HepG2 (cell line): ENCODE data around the gene NFATC4. TPM values are rescaled to one million over a fixed set of nuclear protein-coding genes. Genes with fewer than 3 reads are reported as not detected.

Experiments used
- AKAP8 ChIP-seq: sonication (generic); formaldehyde crosslinking; IDR thresholded peaks from 2 replicates; pipeline ENCODE4 v1.5.1; 2020; ENCODE audit warnings: mild to moderate bottlenecking, missing genetic modification reagents
- CC2D1A ChIP-seq: sonication (generic); formaldehyde crosslinking; IDR thresholded peaks from 2 replicates; pipeline ENCODE4 v1.8.1; 2023; ENCODE audit warnings: mild to moderate bottlenecking, missing genetic modification reagents
- DR1 ChIP-seq: sonication (generic); formaldehyde crosslinking; IDR thresholded peaks from 2 replicates; pipeline ENCODE4 v1.8.0; 2021; ENCODE audit warnings: mild to moderate bottlenecking, missing genetic modification reagents, inconsistent platforms
- E2F2 ChIP-seq: sonication (generic); formaldehyde crosslinking; IDR thresholded peaks from 2 replicates; pipeline ENCODE4 v1.4.0; 2020; ENCODE audit warnings: missing genetic modification reagents, borderline replicate concordance
- GPBP1L1 ChIP-seq: sonication (generic); formaldehyde crosslinking; IDR thresholded peaks from 2 replicates; pipeline ENCODE4 v1.5.0; 2020; ENCODE audit warnings: mild to moderate bottlenecking, missing genetic modification reagents
- HOMEZ ChIP-seq: IDR thresholded peaks from 2 replicates; pipeline ENCODE4 v1.6.1; 2016; ENCODE audit warnings: low read depth
- IRF9 ChIP-seq: sonication (generic); formaldehyde crosslinking; IDR thresholded peaks from 2 replicates; pipeline ENCODE4 v1.8.0; 2022; ENCODE audit warnings: missing genetic modification reagents, mild to moderate bottlenecking, borderline replicate concordance
- KLF6 ChIP-seq: IDR thresholded peaks from 2 replicates; pipeline ENCODE4 v1.8.0; 2016; ENCODE audit warnings: missing biosample characterization, missing genetic modification reagents
- ONECUT2 ChIP-seq: sonication (generic); formaldehyde crosslinking; IDR thresholded peaks from 2 replicates; pipeline ENCODE4 v1.4.0; 2020; ENCODE audit warnings: missing genetic modification reagents
- PPARG ChIP-seq: conservative IDR thresholded peaks from 2 replicates; pipeline ENCODE4 v1.6.1; 2016; ENCODE audit warnings: missing biosample characterization, missing genetic modification reagents
- SP140L ChIP-seq: sonication (generic); formaldehyde crosslinking; IDR thresholded peaks from 2 replicates; pipeline ENCODE4 v1.4.0; 2020; ENCODE audit warnings: missing genetic modification reagents, borderline replicate concordance
- TMF1 ChIP-seq: sonication (generic); formaldehyde crosslinking; IDR thresholded peaks from 2 replicates; pipeline ENCODE4 v1.8.1; 2022; ENCODE audit warnings: low read depth, missing genetic modification reagents
- TOPORS ChIP-seq: sonication (generic); formaldehyde crosslinking; IDR thresholded peaks from 2 replicates; pipeline ENCODE4 v1.8.0; 2023; ENCODE audit warnings: mild to moderate bottlenecking, missing genetic modification reagents
- TRAFD1 ChIP-seq: sonication (generic); formaldehyde crosslinking; IDR thresholded peaks from 2 replicates; pipeline ENCODE4 v1.5.1; 2020; ENCODE audit warnings: missing genetic modification reagents, mild to moderate bottlenecking, borderline replicate concordance
- YEATS4 ChIP-seq: sonication (generic); formaldehyde crosslinking; IDR thresholded peaks from 2 replicates; pipeline ENCODE4 v1.4.0; 2020; ENCODE audit warnings: missing genetic modification reagents, borderline replicate concordance
- ZNF124 ChIP-seq: sonication (generic); formaldehyde crosslinking; IDR thresholded peaks from 2 replicates; pipeline ENCODE4 v1.4.0; 2020; ENCODE audit warnings: missing genetic modification reagents
- ZNF280B ChIP-seq: sonication (generic); formaldehyde crosslinking; IDR thresholded peaks from 2 replicates; pipeline ENCODE4 v1.5.0; 2020; ENCODE audit warnings: missing genetic modification reagents, mild to moderate bottlenecking, borderline replicate concordance
- ZNF317 ChIP-seq: sonication (generic); formaldehyde crosslinking; IDR thresholded peaks from 2 replicates; pipeline ENCODE4 v1.5.0; 2020; ENCODE audit warnings: mild to moderate bottlenecking, missing genetic modification reagents
- ZNF354B ChIP-seq: sonication (generic); formaldehyde crosslinking; IDR thresholded peaks from 2 replicates; pipeline ENCODE4 v1.8.0; 2022; ENCODE audit warnings: mild to moderate bottlenecking, missing genetic modification reagents
- ZNF761 ChIP-seq: sonication (generic); formaldehyde crosslinking; conservative IDR thresholded peaks from 2 replicates; pipeline ENCODE4 v1.4.0; 2020; ENCODE audit warnings: mild to moderate bottlenecking, missing genetic modification reagents
- polyA plus RNA-seq, 8 experiments: library from polyadenylated mRNA; depleted of rRNA in 3 of 8; stranded (reverse) in 7 of 8; unstranded in 1 of 8; fragments of >200 nt; fragmentation: Illumina TruSeq in 4 of 8; extraction: Trizol in 4 of 8; gene quantifications; 2 replicates each; pipeline versions ENCODE4 v1.2.1 to v1.2.3, GENCODE V29; 2011 to 2016; ENCODE audit warnings: low read depth in 4 of 8, missing spikeins in 1 of 8, mixed read lengths in 1 of 8; ENCODE audit not compliant: insufficient read depth in 1 of 8
- total RNA-seq, 5 experiments: library from RNA; depleted of rRNA; stranded (reverse); fragments of >200 nt; fragmentation: Illumina TruSeq; extraction: Trizol; gene quantifications; 2 replicates each; pipeline ENCODE4 v1.2.3, GENCODE V29; 2016; ENCODE audit warnings: low read depth in 1 of 5

Gene NFATC4
- total and polyA plus RNA-seq, 2 of the 13 experiments (the other 11 are each of a cell fraction or from before 2014, with no cell fraction given), result 0.04 to 0.15 TPM

GRCh38 chr14:24366721-24367513 lies 1.1 kb upstream of the NFATC4 start (continued):
- TF ChIP-seq TRAFD1 (CRISPR knock-in tag) (peak; percentile 26; the same call in 1 of the 2 replicates), ZNF761 (CRISPR knock-in tag) (0 out of 2 replicates have a peak, but pooled peaks have one; percentile 64), HOMEZ (CRISPR knock-in tag) (no peak), CC2D1A (CRISPR knock-in tag) (no peak), AKAP8 (CRISPR knock-in tag) (no peak; the same call in 1 of the 2 replicates), ZNF124 (CRISPR knock-in tag) (peak; percentile 61; the same call in 1 of the 2 replicates), ZNF354B (CRISPR knock-in tag) (peak; percentile 89; the same call in 1 of the 2 replicates), SP140L (CRISPR knock-in tag) (no peak), IRF9 (CRISPR knock-in tag) (0 out of 2 replicates have a peak, but pooled peaks have one; percentile 54), TOPORS (no peak), YEATS4 (peak; percentile 64), ZNF280B (CRISPR knock-in tag) (0 out of 2 replicates have a peak, but pooled peaks have one; percentile 63), DR1 (CRISPR knock-in tag) (no peak), KLF6 (CRISPR knock-in tag) (peak; percentile 6; the same call in 1 of the 2 replicates), TMF1 (peak; percentile 71; the same call in 1 of the 2 replicates), GPBP1L1 (no peak), ZNF317 (CRISPR knock-in tag) (peak; percentile 53; the same call in 1 of the 2 replicates), PPARG (CRISPR knock-in tag) (no peak), E2F2 (CRISPR knock-in tag) (no peak; the same call in 1 of the 2 replicates), ONECUT2 (CRISPR knock-in tag) (no peak)
